Peyer's patch (tissue), 4 donors: ENCODE measurements around the gene KRTAP5-4. TPM values are rescaled to one million over a fixed set of nuclear protein-coding genes. Genes with fewer than 3 reads are reported as not detected.

Source experiments
- DNase-seq, 3 donors: peaks; one replicate each; pipeline ENCODE4 v3.0.0-alpha.2; 2017 to 2019
- H3K27ac ChIP-seq, 4 donors: fragments of 200-600 bp; sonication (generic); one replicate each; pipeline ENCODE4 v1.5.1; 2016 to 2019
- H3K27me3 ChIP-seq, 2 donors: fragments of 200-600 bp; sonication (generic); one replicate each; pipeline ENCODE4 v1.5.1; 2019
- H3K36me3 ChIP-seq, 3 donors: fragments of 200-600 bp; sonication (generic); one replicate each; pipeline ENCODE4 v1.5.1; 2016 to 2019
- H3K4me1 ChIP-seq, 4 donors: fragments of 200-600 bp; sonication (generic); one replicate each; pipeline ENCODE4 v1.5.1; 2016 to 2019
- H3K4me3 ChIP-seq, 4 donors: fragments of 200-600 bp; sonication (generic); 1 replicate in 3 of 4; 2 replicates in 1 of 4; pipeline ENCODE4 v1.5.1; 2016 to 2019; ENCODE audit warnings: mild to moderate bottlenecking in 1 of 4
- H3K9me3 ChIP-seq, 4 donors: fragments of 200-600 bp; sonication (generic); one replicate each; pipeline ENCODE4 v1.5.1; 2016 to 2019; ENCODE audit warnings: mild to moderate bottlenecking in 1 of 4
- CTCF ChIP-seq, 6 experiments: fragments of 450-650 bp in 4 of 6; fragments of 200-600 bp in 2 of 6; sonication (generic) in 1 of 6; IDR thresholded peaks; one replicate each; pipeline ENCODE4 v1.5.1; 2017 to 2019; ENCODE audit warnings: antibody characterized with exemption in 6 of 6, mild to moderate bottlenecking in 3 of 6, moderate library complexity in 1 of 6
- POLR2A ChIP-seq, 2 donors: fragments of 450-650 bp; IDR thresholded peaks; one replicate each; pipeline ENCODE4 v1.5.1; 2017; ENCODE audit warnings: antibody characterized with exemption in 2 of 2, mild to moderate bottlenecking in 2 of 2, moderate library complexity in 2 of 2
- total RNA-seq, 4 donors: library from RNA; depleted of rRNA; stranded (reverse); fragments of >200 nt; gene quantifications; one replicate each; pipeline ENCODE4 v1.1.0, GENCODE V29; 2016

Gene KRTAP5-4
- total RNA-seq, 4 donors from 2014 or later: not detected

DNA sequence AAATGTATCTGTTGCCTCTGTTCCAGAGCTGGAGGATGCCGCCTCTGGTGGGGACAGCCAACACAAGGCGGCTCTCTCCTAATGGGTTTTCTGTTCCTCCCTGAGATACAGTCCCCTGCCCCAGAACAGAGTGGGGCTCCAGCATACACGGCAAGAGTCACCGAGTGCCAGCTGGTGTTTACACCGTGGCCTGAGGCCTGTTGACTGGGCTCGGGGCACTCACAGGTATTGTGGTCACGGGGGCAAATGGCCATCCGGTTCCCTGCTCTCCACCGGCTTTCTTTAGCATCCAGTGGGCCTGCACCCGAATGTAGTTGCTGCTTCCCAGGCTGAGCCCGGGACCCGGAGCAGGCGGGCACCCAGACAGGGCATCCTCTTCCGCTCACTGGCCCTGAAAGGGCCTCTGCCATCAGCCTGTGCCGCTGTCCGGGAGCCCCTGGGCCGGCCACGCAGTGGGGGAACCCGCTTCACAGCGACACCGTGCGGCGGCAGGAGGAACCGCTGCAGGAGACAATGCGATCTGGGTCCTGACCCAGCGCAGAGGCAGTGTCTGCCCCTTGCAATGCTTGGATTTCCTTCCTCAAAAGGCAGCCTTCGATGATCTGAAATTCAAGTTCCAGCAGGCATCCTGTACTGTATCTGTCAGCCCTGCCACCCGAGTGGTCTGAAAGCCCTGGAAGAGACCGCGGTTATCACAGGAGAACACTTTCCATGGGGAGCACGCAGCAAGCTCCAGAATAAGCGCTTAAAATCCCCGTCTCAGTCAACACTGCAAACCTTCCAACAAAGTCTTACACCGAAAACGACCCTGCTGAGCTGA is 6.8 kb upstream of the KRTAP5-4 start:
- DNase-seq: peak; percentile 36 to 79 (median 75)
- peak; percentile 75 to 86 (median 83) for TF ChIP-seq CTCF (IDR thresholded peaks at IDR 0.05)
- TF ChIP-seq POLR2A (IDR thresholded peaks at IDR 0.05): no peak
- Histone ChIP-seq H3K9me3 (no peaks in the 10 kb centered on the region), H3K36me3 (no peaks in the 10 kb centered on the region), H3K4me1 (no peaks in the 10 kb centered on the region), H3K27ac (no peak overlapping the region), H3K4me3 (no peak overlapping the region), H3K27me3 (no peaks in the 10 kb centered on the region)

- Histone ChIP-seq H3K4me1 (no peaks in the 10 kb centered on the region), H3K36me3 (no peaks in the 10 kb centered on the region), H3K27ac (no peak overlapping the region), H3K27me3 (no peaks in the 10 kb centered on the region), H3K9me3 (no peaks in the 10 kb centered on the region), H3K4me3 (no peak overlapping the region)
- DNase-seq: no peak
- TF ChIP-seq CTCF (IDR thresholded peaks at IDR 0.05) (no peak), POLR2A (IDR thresholded peaks at IDR 0.05) (no peak)
Measured at GRCh38 chr11:1625541-1625940, 3.6 kb upstream of the KRTAP5-4 start.

GRCh38 chr11:1624621-1625020 is 2.7 kb upstream of the KRTAP5-4 start:
- H3K4me1 ChIP-seq: no peaks in the 10 kb centered on the region
- H3K27ac ChIP-seq: no peak overlapping the region
- no peaks in the 10 kb centered on the region for H3K27me3 ChIP-seq
- H3K9me3 ChIP-seq: no peaks in the 10 kb centered on the region
- no peak overlapping the region for H3K4me3 ChIP-seq
- H3K36me3 ChIP-seq: no peaks in the 10 kb centered on the region
- no peak for TF ChIP-seq POLR2A (IDR thresholded peaks at IDR 0.05)
- no peak for TF ChIP-seq CTCF (IDR thresholded peaks at IDR 0.05)
- peak in 1 of 3 donors; percentile 10 for DNase-seq

GRCh38 chr11:1623716-1624115 is 1.8 kb upstream of the KRTAP5-4 start:
- Histone ChIP-seq H3K9me3 (no peaks in the 10 kb centered on the region), H3K36me3 (no peaks in the 10 kb centered on the region), H3K27me3 (no peaks in the 10 kb centered on the region), H3K4me3 (no peak overlapping the region), H3K4me1 (no peaks in the 10 kb centered on the region), H3K27ac (no peak overlapping the region)
- TF ChIP-seq POLR2A (IDR thresholded peaks at IDR 0.05) (no peak), CTCF (IDR thresholded peaks at IDR 0.05) (no peak)
- peak in 1 of 3 donors; percentile 34 for DNase-seq

GRCh38 chr11:1619449-1619848 is 2.5 kb downstream of the KRTAP5-4 start:
- TF ChIP-seq CTCF (IDR thresholded peaks at IDR 0.05): no peak
- Histone ChIP-seq H3K36me3 (no peaks in the 10 kb centered on the region), H3K27me3 (no peaks in the 10 kb centered on the region), H3K27ac (no peak overlapping the region), H3K9me3 (no peaks in the 10 kb centered on the region), H3K4me3 (no peak overlapping the region), H3K4me1 (no peaks in the 10 kb centered on the region)
- DNase-seq: peak in 1 of 3 donors; percentile 1
